ENCODE measurements around the gene TESK2.
"Not testable (repeated sequence)": the region's sequence is repeated elsewhere in the genome, so short reads cannot be mapped to it uniquely, and the experiment has no call there.

GRCh38 chr1:45474194-45474593 is 16.8 kb downstream of the TESK2 start:
- TF ChIP-seq CTCF, POLR2A (IDR thresholded peaks at IDR 0.05): not testable (repeated sequence)

All from right lobe of liver (tissue), 4 donors.